Stimulated activated CD4-positive, alpha-beta T cell treated with anti-CD3 and anti-CD28 coated beads, Interleukin-2, amount 100 ng/mL, for 24 hours (primary cell): ENCODE measurements around the gene EPB41L4B.
"Not testable (repeated sequence)": the region's sequence is repeated elsewhere in the genome, so short reads cannot be mapped to it uniquely, and the experiment has no call there.

Source experiments
- DNase-seq, 2 donors: peaks; one replicate each; pipeline ENCODE4 v3.0.0-alpha.2; 2020

The EPB41L4B gene

GRCh38 chr9:109320742-109321448 is at the start of gene EPB41L4B:
TSS of gene EPB41L4B (minus strand) at chr9:109321059. CDS start at chr9:109320446, 613 bp downstream.
- peak; percentile 92 to 95 for DNase-seq

- no peak for DNase-seq
These were observed 48.4 kb upstream of the EPB41L4B start for GRCh38 chr9:109369285-109369684.

GRCh38 chr9:109360771-109361170 is 39.9 kb upstream of the EPB41L4B start:
- DNase-seq, result no peak

GRCh38 chr9:109358968-109359603 is 38.2 kb upstream of the EPB41L4B start:
- DNase-seq, result not testable (repeated sequence)

- no peak for DNase-seq
These were observed 34.9 kb upstream of the EPB41L4B start for GRCh38 chr9:109355564-109356297.

- DNase-seq, result no peak
These were observed 33.3 kb upstream of the EPB41L4B start for GRCh38 chr9:109354190-109354589.

- no peak for DNase-seq
These were observed 30.2 kb upstream of the EPB41L4B start for GRCh38 chr9:109351032-109351431.

- no peak for DNase-seq
These were observed 28.6 kb upstream of the EPB41L4B start for GRCh38 chr9:109349421-109349846.

- DNase-seq, result no peak
These were observed 26.0 kb upstream of the EPB41L4B start for GRCh38 chr9:109346904-109347303.

- DNase-seq, result no peak
These were observed 24.0 kb upstream of the EPB41L4B start for GRCh38 chr9:109344866-109345265.

GRCh38 chr9:109342878-109343277 is 22.0 kb upstream of the EPB41L4B start:
- no peak for DNase-seq

GRCh38 chr9:109341561-109341960 is 20.7 kb upstream of the EPB41L4B start:
- DNase-seq, result no peak

- DNase-seq, result not testable (repeated sequence)
These were observed 20.1 kb upstream of the EPB41L4B start for GRCh38 chr9:109340979-109341378.

- DNase-seq, result no peak
These were observed 15.6 kb upstream of the EPB41L4B start for GRCh38 chr9:109336409-109336808.

GRCh38 chr9:109335929-109336328 is 15.1 kb upstream of the EPB41L4B start:
- DNase-seq, result no peak

- DNase-seq, result no peak
These were observed 14.3 kb upstream of the EPB41L4B start for GRCh38 chr9:109335121-109335520.

- no peak for DNase-seq
These were observed 10.5 kb upstream of the EPB41L4B start for GRCh38 chr9:109331353-109331752.

- no peak for DNase-seq
These were observed 8.9 kb upstream of the EPB41L4B start for GRCh38 chr9:109329638-109330258.

- no peak for DNase-seq
These were observed 8.2 kb upstream of the EPB41L4B start for GRCh38 chr9:109328978-109329637.

GRCh38 chr9:109325089-109325488 is 4.2 kb upstream of the EPB41L4B start:
- DNase-seq, result no peak

- DNase-seq, result no peak
These were observed 2.9 kb upstream of the EPB41L4B start for GRCh38 chr9:109323771-109324170.

- DNase-seq, result no peak
These were observed 868 bp upstream of the EPB41L4B start for GRCh38 chr9:109321727-109322126.

- peak in 1 of 2 donors; percentile 22 for DNase-seq
These were observed 523 bp downstream of the EPB41L4B start for GRCh38 chr9:109320331-109320741.
